HepG2 (cell line): Measurements from ENCODE around the gene KCNT2. TPM values are rescaled to one million over a fixed set of nuclear protein-coding genes. Genes with fewer than 3 reads are reported as not detected.

Experiments
- ATAC-seq: fragments of 200-7000 bp; cut with Tn5 transposase; 3 replicates; pipeline ENCODE4 v1.9.1; 2020; ENCODE audit warnings: mild to moderate bottlenecking, moderate library complexity
- BruUV-seq: library from RNA; stranded (reverse); fragments of 400-500 nt; replicated peaks from 2 replicates; lab custom pipeline; 2021; lab: Mats Ljungman, UMichigan
- CTCF ChIA-PET: fragments of 300-600 bp; formaldehyde crosslinking; extraction: SDS; loops from one replicate; lab custom pipeline; 2021; ENCODE audit warnings: low total read pairs, inconsistent platforms, low intra/inter-chr PET ratio; lab: Yijun Ruan, JAX
- POLR2A ChIA-PET: fragments of 350-600 bp; sonication (Branson Sonifier 250); formaldehyde crosslinking; loops from one replicate; lab custom pipeline; 2020; ENCODE audit warnings: antibody characterized with exemption, inconsistent platforms; lab: Yijun Ruan, JAX
- DNase-seq: peaks from one replicate; pipeline ENCODE4 v3.0.0-alpha.2; 2015; ENCODE audit warnings: low spot score
- FAIRE-seq: peaks from 3 replicates; lab custom pipeline; 2011; peaks lifted over from hg19 to GRCh38; lab: Jason Lieb, UNC
- H2AFZ ChIP-seq: one replicate; pipeline ENCODE4 v1.6.1; 2011; ENCODE audit warnings: low read length, inconsistent platforms
- H3K27ac ChIP-seq: fragments of 300-600 bp; 3 replicates; pipeline ENCODE4 v1.8.0; 2011; ENCODE audit warnings: mixed run types, mild to moderate bottlenecking, mixed read lengths, low read length, inconsistent platforms; ENCODE audit not compliant: insufficient read depth; ENCODE audit errors: extremely low read length
- H3K27me3 ChIP-seq, 2 experiments: fragments of 200-600 bp in 1 of 2; 2 replicates in 1 of 2; 3 replicates in 1 of 2; pipeline versions ENCODE4 v1.6.0 to v1.8.0; 2011; ENCODE audit warnings: low read length in 2 of 2, mild to moderate bottlenecking in 2 of 2, moderate library complexity in 2 of 2, inconsistent platforms in 1 of 2; ENCODE audit not compliant: insufficient read depth in 2 of 2, control insufficient read depth in 1 of 2
- H3K36me3 ChIP-seq, 2 experiments: fragments of 200-600 bp in 1 of 2; replicated peaks in 1 of 2; 2 replicates in 1 of 2; 3 replicates in 1 of 2; pipeline versions ENCODE4 v1.5.1 to v1.8.0; 2011; ENCODE audit warnings: low read length in 2 of 2, inconsistent platforms in 1 of 2; ENCODE audit not compliant: insufficient read depth in 2 of 2, control insufficient read depth in 1 of 2
- H3K4me1 ChIP-seq: 2 replicates; pipeline ENCODE4 v1.5.1; 2012; ENCODE audit warnings: low read length, inconsistent platforms; ENCODE audit not compliant: insufficient read depth
- H3K4me2 ChIP-seq: 2 replicates; pipeline ENCODE4 v1.6.0; 2011; ENCODE audit warnings: low read depth, low read length, inconsistent platforms
- H3K4me3 ChIP-seq, 3 experiments: fragments of 200-600 bp in 1 of 3; sonication (generic), shearing (Covaris generic) in 1 of 3; replicated peaks in 1 of 3; 2 replicates each; pipeline ENCODE4 v1.5.1; 2011 to 2016; ENCODE audit warnings: low read length in 3 of 3, inconsistent platforms in 2 of 3, low read depth in 2 of 3, mild to moderate bottlenecking in 2 of 3, control low read depth in 1 of 3, mixed read lengths in 1 of 3; ENCODE audit not compliant: insufficient read depth in 1 of 3
- H3K79me2 ChIP-seq: one replicate; pipeline ENCODE4 v1.6.1; 2011; ENCODE audit warnings: low read length, inconsistent platforms; ENCODE audit not compliant: insufficient read depth
- H3K9ac ChIP-seq: 2 replicates; pipeline ENCODE4 v1.6.0; 2011; ENCODE audit warnings: mild to moderate bottlenecking, low read depth, low read length, inconsistent platforms; ENCODE audit not compliant: insufficient read depth
- H3K9me3 ChIP-seq: 2 replicates; pipeline ENCODE4 v1.5.1; 2012; ENCODE audit warnings: mild to moderate bottlenecking, low read length
- H4K20me1 ChIP-seq: 2 replicates; pipeline ENCODE4 v1.6.0; 2011; ENCODE audit warnings: inconsistent platforms, mild to moderate bottlenecking, low read length, moderate library complexity; ENCODE audit not compliant: insufficient read depth
- ARNT ChIP-seq: fragments of 450-650 bp; IDR thresholded peaks from 2 replicates; pipeline ENCODE4 v1.6.1; 2017
- ATF5 ChIP-seq: sonication (generic); formaldehyde crosslinking; IDR thresholded peaks from 2 replicates; pipeline ENCODE4 v1.4.0; 2020; ENCODE audit warnings: mild to moderate bottlenecking, low read depth, missing genetic modification reagents
- BRCA1 ChIP-seq: sonication (generic); formaldehyde crosslinking; IDR thresholded peaks from 2 replicates; pipeline ENCODE4 v1.4.0; 2020; ENCODE audit warnings: missing genetic modification reagents
- KDM2A ChIP-seq: sonication (generic); formaldehyde crosslinking; IDR thresholded peaks from 2 replicates; pipeline ENCODE4 v1.4.0; 2020; ENCODE audit warnings: low read depth, missing genetic modification reagents, borderline replicate concordance
- ZNF678 ChIP-seq: sonication (generic); formaldehyde crosslinking; IDR thresholded peaks from 2 replicates; pipeline ENCODE4 v1.4.0; 2020; ENCODE audit warnings: mild to moderate bottlenecking, missing genetic modification reagents
- ZNF710 ChIP-seq: sonication (generic); formaldehyde crosslinking; IDR thresholded peaks from 2 replicates; pipeline ENCODE4 v1.5.0; 2020; ENCODE audit warnings: mild to moderate bottlenecking, missing genetic modification reagents, borderline replicate concordance
- WGBS: methylation state at CpG from one replicate; pipeline ENCODE4 v1.1.6; 2017; ENCODE audit warnings: low lambda C conversion rate; 5-methylcytosine and 5-hydroxymethylcytosine counted together
- in situ Hi-C: cut with HindIII; loops from 2 replicates; pipeline ENCODE4 v1.10.0; 2017; ENCODE audit warnings: low pct_unique_long_range_greater_than_20kb; ENCODE audit not compliant: extremely low pct_ligation_motif_present
- intact Hi-C: fragments of 100-400 bp; cut with micrococcal nuclease; formaldehyde crosslinking; loops from one replicate; pipeline ENCODE4 v1.10.0; 2022; ENCODE audit not compliant: unreplicated experiment
- polyA plus RNA-seq, 8 experiments: library from polyadenylated mRNA; depleted of rRNA in 3 of 8; stranded (reverse) in 7 of 8; unstranded in 1 of 8; fragments of >200 nt; fragmentation: Illumina TruSeq in 4 of 8; extraction: Trizol in 4 of 8; gene quantifications; 2 replicates each; pipeline versions ENCODE4 v1.2.1 to v1.2.3, GENCODE V29; 2011 to 2016; ENCODE audit warnings: low read depth in 4 of 8, missing spikeins in 1 of 8, mixed read lengths in 1 of 8; ENCODE audit not compliant: insufficient read depth in 1 of 8
- total RNA-seq, 5 experiments: library from RNA; depleted of rRNA; stranded (reverse); fragments of >200 nt; fragmentation: Illumina TruSeq; extraction: Trizol; gene quantifications; 2 replicates each; pipeline ENCODE4 v1.2.3, GENCODE V29; 2016; ENCODE audit warnings: low read depth in 1 of 5

The KCNT2 gene
- total and polyA plus RNA-seq, 2 of the 13 experiments (the other 11 are each of a cell fraction or from before 2014, with no cell fraction given): not detected

GRCh38 chr1:196376630-196377328, 231.5 kb downstream of the KCNT2 start:
- WGBS: 27% methylated on average over 4 of the region's 4 CpGs
- Histone ChIP-seq H3K4me2 (no peak overlapping the region), H3K36me3 (no peaks in the 10 kb centered on the region), H4K20me1 (no peaks in the 10 kb centered on the region), H3K27me3 (no peaks in the 10 kb centered on the region), H3K9me3 (no peaks in the 10 kb centered on the region), H3K4me1 (no peaks in the 10 kb centered on the region), H3K4me3 (no peak overlapping the region), H3K9ac (no peak overlapping the region), H3K79me2 (no peaks in the 10 kb centered on the region), H2AFZ (no peak overlapping the region), H3K27ac (no peak overlapping the region)
- in situ Hi-C loops (no loop called here), intact Hi-C loops (no loop called here)
- ChIA-PET POLR2A (no interaction called here), CTCF (no interaction called here)
- DNase-seq: no peak
- no peak for ATAC-seq
- no peak for FAIRE-seq
- no TSS peak for BruUV-seq
- TF ChIP-seq KDM2A (CRISPR knock-in tag) (no peak), ZNF710 (CRISPR knock-in tag) (no peak), ARNT (no peak), ATF5 (CRISPR knock-in tag) (no peak), BRCA1 (CRISPR knock-in tag) (no peak), ZNF678 (CRISPR knock-in tag) (no peak)
